NCI-H82 treated with DMSO at 0.1 percent for 48 hours (cell line): ENCODE data around the gene TMEM205.
"Not testable (repeated sequence)": the region's sequence is repeated elsewhere in the genome, so short reads cannot be mapped to it uniquely, and the experiment has no call there.

Experiments used
- DNase-seq: peaks from one replicate; lab custom pipeline; 2025; ENCODE audit not compliant: unreplicated experiment; lab: John Stamatoyannopoulos, UW

TMEM205 gene

DNA sequence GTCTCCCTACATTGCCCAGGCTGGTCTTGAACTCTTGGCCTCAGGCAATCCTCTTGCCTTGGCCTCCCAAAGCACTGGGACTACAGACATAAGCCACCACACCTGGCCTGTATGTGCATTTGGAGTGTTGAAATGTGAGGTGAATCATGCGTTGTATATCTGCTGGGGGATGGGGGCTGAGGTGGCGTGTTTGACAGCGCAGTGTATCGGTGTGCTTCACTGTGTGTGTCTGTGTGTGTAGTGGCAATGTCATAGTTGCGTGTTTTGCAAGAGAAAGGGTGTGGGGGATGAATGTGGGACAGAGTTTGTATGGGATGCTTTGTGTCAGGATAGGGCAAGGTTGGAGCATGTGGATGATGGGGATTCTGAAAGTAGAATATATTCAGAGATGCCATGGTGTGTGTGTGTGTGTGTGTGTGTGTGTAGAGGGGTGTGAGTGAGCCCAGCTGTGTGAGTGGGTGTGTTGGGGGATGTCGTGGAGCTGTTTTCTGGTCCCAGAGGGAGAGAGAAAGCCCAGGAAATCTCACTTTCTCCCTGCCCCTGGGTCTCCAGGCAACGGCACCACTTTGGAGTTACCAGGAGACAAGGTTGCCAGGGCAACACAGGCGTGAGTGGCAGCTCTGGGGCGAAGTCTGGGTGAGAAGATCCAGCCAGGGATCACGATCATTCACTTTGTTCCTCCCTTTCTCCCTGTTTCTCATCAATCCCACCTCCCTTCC, 27.3 kb upstream of the TMEM205 start:
- no peak for DNase-seq

DNA sequence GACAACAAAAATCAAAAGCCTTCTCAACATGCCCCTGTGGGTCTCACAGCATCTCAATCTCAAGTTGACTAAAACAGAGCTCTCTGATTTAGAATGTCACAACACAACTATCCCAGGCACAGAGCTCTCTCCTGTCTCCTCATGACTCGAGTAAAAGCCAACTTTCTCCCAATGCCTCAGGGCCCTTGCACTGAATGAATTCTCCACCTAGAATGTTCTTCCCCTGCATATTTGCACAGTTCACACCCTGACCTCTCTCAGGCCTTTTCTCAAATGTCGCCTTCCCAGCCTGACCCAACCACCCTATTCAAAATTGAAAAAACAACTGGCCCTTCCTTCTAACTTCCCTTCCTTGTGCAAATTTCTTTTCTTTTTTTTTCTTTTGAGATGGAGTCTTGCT, 24.7 kb upstream of the TMEM205 start:
- no peak for DNase-seq

DNA sequence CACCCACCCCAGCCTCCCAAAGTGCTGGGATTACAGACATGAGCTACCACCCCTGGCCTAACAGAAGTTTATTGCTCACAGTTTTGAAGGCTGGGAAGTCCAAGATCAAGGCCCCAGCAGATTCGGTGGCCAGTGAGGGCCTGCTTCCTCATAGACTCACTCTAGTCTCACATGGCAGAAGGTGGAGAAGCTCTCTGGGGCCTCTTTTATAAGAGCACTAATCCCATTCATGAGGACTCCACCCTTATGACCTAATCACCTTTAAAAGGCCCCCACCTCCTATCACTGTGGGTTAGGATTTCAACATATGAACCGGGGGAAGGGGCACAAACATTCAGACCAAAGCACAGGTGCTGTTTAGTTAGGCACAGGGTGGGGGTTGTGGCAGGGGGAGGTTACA, 21.5 kb upstream of the TMEM205 start:
- peak; percentile 51 for DNase-seq

DNA sequence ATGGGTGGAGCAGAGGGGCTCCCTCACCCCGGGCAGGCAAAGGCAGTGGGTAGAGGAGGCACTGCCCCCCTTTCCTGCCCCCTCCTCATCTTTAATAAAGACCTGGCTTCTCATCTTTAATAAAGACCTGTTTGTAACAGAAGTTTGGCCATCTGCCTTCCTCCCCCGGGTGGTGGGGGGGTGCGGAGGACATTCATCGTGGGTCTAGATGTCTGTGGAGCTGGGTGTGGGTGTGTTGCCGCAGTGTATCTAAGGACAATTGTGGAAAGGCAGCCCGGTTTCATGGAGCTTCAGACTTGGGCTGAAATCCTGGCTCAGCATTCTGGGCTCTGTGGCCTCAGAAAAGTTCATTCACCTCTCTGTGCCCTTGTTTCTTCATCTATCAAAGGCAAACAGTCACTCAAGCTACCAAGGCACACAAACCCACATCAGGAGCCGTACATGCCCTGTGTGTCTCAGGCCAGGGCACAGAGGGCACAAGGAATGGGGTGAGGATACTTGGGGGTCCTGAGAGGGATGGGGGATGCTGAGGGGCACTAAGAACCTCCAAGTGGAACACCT, 19.6 kb upstream of the TMEM205 start:
- DNase-seq, result no peak

DNA sequence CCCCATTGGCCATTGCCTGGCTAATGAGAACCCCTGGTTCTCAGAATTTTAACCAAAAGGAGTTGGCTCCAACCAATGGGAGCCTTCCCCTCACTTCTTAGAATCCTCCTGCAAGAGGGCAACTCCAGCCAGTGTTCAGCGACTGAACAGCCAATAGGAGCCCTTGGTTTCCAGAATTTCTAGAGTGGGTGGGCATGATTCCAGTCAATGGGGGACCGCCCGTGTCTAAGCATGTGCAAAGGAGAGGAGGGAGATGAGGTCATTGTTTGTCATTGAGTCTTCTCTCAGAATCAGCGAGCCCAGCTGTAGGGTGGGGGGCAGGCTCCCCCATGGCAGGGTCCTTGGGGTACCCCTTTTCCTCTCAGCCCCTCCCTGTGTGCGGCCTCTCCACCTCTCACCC, 18.9 kb upstream of the TMEM205 start:
- no peak for DNase-seq

DNA sequence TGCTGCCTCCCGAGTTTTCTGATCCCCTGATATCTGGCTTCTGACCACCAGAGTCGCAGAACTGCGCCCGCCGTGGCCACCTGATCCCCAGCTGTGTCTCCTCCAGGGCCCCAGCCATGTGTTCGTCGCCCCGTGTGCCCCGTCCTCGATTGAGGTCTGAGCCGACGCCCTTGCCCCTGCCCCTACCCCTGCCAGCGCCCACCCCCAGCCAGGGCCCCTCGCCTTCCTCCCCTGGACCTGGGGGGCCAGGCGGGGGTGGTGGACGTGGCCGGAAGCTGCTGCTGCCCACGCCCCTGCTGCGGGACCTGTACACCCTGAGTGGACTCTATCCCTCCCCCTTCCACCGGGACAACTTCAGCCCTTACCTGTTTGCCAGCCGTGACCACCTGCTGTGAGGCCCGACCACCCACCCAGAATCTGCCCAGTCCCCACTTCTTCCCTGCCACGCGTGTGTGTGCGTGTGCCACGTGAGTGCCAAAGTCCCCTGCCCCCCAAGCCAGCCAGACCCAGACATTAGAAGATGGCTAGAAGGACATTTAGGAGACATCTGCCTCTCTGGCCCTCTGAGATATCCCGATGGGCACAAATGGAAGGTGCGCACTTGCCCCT, 18.3 kb upstream of the TMEM205 start:
- DNase-seq, result no peak

DNA sequence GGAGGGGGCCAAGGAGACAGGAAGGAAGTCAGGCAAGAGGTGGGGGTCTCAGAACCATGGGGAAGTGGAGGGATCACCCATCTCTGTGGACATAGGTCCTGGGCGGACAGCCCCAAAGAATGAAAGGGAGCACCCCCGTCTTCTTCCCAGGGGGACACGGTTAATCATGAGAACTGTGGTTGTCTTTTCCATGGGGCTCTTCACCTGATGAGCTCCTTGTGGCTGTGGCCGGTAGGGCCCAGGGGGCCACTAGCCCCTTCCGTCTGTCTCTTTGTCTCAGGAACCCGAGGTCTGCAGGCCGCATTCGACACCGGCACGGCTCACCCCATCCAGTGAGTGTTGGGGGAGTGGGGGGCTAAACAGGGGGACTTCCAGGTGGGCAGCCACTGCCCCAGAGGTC, 17.8 kb upstream of the TMEM205 start:
- no peak for DNase-seq

DNA sequence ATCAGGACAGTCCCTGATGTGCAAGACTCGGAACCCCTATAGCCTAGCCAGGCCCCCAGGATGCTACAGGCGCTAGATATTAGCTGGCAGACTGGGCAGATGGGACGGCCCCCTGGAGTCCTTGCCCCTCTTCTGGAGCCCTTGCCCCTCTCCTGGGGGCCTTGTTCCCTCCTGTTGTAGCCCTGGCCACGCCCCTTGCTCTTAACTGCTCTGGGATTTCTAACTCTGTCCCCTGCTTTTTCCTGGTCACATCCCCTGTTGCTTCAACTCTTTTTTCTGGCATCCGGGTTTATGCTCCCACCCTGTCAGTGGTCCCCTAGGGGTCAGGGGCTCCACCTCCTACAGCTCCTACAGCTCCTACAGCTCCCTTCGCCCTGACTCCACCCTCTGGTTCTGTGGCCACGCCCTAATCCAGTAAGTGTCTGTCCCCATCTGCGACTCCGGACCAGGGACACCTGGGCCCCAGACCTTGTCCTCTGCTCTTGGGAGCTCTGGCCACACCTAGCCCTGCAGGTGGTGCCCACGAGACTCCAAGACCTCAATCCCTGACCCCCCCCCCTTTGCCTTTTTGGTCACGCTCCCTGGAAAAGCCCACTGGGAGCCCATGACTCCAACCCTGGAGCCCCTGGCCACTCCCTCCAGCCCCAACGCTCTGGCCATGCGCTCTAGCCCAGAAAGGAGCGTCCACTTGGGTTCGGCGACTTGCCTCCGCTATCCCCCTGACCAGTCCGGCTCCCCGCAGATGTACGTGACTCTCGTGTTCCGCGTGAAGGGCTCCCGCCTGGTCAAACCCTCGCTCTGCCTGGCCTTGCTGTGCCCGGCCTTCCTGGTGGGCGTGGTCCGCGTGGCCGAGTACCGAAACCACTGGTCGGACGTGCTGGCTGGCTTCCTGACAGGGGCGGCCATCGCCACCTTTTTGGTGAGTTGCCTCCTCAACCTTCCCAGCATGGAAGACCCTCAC, 16.0 kb upstream of the TMEM205 start:
- peak; percentile 24 for DNase-seq

DNA sequence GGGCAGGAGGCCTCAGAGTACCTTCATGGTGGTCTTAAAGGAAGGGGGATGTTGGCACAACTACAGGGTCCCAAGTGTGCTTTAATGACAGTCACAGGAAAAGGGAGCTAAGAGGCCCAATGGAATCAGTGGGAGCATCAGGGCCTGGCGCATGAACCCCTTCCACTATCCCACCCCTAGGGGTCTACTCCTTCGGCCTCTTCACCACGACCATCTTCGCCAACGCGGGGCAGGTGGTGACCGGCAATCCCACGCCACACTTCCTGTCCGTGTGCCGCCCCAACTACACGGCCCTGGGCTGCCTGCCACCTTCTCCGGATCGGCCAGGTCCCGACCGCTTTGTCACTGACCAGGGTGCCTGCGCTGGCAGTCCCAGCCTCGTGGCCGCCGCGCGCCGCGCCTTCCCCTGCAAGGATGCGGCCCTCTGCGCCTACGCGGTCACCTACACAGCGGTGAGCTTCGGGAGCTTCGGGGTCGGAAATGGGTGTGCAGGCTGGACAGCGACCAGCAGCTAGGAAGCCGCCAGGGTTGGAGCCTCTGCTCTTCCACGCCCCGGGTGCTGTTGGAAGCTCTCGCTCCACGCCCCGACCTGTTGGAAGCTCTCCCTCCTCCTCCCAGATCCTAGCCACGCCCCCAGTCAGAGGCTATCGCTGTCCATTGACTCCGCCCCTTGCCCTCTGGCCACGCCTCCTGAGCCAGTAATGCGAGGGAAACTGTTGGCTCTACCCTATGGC, 15.1 kb upstream of the TMEM205 start:
- no peak for DNase-seq

DNA sequence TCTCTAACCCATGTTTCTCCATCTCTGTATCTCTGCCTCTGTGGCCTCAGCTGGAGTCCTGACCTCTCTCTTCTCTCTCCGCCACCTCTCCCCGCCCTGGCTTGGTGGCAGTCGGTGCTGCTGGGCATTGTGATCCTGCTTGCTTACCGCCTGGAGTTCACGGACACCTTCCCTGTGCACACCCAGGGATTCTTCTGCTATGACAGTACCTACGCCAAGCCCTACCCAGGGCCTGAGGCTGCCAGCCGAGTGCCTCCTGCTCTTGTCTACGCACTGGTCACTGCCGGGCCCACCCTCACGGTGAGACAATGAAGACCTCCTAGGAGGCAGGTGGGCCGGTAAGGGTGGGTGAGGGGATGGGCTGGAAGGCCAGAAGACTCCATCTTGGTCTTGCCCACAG, 13.4 kb upstream of the TMEM205 start:
- DNase-seq, result no peak

DNA sequence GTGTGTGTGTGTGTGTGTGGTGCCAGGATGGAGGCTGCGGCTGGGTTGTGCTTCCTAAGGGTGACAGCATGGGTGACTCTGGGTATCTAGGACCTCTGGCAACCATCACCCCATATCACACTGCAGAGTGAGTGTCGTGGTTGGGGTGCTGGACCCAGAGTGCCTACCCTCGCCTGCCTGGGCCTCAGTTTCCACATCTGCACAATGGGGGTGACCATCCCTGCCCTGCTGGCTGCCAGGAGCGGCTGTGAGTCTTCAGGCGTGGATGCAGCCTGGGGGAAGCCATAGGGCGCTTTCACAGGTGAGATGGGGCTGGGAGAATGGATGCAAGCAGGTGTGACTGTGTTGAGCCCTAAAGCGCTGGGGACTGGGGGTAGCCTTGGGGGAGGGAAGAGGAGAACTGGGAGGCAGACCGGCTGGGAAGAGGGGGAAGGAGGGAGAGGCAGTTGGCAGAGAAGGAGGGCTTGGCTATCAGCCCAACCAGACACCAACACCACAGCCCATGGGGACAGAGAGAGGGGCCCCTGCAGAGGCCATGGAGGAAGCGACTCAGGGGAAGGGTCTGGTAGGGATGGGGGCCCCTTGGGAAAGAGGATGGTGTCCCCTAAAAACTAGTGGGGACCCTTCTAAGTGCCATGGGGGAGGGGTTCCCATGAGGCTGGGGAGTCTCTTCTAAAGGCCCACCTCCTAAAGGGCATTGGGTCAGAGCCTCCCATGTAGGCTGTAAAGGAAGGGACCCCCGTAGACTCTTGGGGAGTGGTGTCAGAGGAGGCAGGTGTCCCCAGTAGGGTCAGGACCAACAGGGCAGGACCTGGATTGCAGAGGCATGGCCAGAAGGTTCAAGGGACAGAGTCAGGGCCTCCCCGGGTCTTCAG, 10.8 kb upstream of the TMEM205 start:
- no peak for DNase-seq

DNA sequence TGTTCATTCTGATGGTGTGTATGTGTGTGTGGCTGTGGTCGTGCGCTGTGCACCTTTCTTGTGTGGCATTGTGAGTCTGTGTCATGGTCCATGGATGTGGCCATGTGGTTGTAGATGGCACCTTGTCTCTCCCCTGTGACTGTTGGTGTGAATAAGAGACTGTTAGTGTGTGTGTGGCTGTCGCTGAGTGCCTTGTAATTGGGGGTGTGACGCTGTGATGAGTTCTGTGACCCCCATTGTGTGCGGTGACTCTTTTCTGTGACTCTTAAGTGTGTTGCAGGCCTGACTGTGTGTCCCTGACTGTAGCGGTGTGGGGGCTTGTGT, 10.0 kb upstream of the TMEM205 start:
- no peak for DNase-seq

DNA sequence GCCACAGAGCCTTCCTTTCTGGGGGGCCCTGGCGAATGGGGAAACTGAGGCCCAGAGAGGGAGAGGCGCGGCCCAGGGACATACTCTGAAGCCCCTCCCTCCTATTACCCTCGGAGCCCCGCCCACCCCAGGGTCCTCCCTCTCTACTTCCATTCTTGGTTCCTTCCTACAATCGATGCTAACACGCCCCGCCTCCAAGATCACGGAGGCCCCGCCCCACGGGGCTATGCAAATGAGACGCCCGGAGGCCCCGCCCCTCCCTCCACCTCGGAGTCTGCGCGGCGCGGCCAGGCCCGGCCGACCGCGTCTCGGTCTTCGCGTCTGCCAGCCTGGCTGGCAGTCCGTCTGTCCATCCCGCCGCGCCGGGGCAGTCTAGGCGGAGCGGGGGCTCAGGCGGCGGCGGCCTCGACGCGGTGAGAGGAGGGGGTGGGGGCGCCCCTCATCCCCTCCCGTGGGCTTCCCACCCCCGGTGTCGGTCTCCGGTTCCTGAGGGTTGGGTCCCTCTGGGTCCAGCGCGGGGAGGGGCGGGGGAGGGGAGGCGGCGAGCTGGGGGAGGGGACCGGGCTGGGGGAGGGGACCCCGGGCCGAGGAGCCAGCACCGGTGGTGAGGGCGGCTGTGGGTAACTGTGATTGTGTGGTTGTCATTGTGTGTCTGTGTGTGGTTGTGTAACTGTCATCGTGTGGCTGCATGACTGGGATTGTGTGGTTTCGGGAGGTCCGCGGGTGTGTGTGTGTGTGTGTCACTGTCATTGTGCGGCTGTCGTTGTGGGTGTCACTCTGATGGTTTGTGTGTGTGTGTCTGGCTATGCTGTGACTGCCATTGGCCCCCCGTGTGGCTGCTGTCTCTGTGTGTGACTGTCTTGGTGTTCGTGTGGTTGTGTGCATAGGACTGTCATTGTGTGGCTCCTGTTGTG, 9.3 kb upstream of the TMEM205 start, which contains the start of gene PLPPR2:
TSS of gene PLPPR2 (plus strand) at position 273 of the 914 bp plus-strand sequence. CDS start 2,242 bp downstream, outside the sequence.
- peak; percentile 70 for DNase-seq

DNA sequence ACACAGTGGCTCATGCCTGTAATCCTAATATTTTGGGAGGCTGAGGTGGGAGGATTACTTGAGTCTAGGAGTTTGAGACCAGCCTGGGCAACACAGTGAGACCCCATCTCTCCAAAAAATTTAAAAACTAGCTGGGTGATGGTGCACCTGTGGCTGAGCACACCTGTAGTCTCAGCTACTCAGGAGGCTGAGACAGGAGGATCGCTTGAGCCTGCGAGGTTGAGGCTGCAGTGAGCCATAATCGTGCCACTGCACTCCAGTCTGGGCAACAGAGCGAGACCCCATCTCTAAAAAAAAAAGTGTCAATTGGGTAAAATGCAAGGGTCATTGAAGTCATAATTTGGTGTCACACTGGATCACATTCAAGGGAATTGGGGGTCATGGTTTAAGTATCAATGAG, 8.0 kb upstream of the TMEM205 start:
- DNase-seq, result not testable (repeated sequence)

DNA sequence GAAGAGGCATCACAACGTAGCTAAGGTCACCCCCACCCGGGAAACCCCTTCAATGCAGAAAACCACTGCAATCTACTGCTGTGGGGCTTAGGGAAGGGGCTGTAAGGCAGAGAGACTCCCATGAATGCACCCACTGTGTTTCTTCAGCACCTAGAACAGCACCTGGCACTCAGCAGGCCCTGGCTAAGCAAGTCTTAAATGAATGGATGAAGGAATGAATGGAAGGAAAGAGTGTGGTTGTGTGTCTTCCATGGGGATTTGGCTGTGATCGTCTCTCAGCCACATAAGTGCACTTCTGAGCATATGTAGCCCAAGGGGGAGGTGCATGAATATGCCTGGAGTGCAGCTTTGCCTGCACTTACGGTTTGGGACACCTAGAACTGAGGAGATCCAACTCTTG, 3.1 kb upstream of the TMEM205 start:
- no peak for DNase-seq

DNA sequence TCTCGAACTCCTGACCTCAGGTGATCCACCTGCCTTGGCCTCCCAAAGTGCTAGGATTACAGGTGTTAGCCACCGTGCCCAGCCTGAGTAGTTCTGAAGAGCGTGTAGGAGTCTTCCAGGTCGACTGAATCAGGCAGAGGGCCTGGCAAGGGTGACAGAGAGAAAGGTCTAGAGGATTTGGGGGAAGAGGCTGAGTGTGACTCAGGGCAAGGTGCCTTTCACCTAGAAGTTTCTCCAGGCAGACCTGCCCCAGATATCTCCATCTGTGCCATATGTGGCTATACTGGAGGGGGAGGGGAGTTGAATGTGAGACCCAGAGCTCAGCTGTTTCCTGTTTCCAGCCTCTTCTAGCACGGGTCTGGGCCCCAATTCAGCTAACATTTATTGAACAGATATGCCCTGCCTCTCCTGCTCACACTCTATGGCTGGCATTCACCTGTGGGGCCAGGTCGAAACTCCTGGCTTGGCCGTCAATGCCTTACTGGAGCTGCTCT, 1.5 kb upstream of the TMEM205 start:
- no peak for DNase-seq

DNA sequence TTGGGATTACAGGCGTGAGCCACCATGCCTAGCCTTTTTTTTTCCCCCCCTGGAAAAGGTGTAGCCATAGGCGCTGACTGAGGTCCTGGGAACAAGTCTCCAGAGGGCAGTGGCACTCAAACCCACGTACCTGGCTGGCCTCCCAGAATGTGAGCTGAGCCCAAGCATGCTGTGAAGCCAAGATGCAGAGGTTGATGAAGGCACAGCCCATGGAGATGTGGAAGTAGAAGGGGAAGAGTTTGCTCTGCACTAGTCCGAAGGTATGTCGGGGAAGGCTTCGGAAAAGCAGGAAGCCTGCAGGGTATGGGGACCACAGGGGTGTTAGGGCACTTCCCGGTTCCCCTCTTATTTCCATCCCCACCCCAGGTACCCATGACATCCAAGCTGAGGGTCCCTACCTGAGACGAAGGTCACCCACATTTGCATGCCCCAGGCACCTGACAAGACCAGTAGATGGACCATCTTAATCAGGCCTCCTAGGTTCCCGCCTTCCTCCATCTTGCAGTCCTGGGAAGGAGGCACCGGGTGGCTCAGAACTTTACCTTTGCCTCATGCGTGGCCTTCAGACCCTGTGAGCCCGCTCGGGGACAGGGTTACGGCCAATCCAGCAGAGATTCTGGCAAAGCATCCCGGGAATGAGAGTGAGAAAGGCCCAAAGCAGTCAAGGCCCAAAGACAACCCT, 805 bp downstream of the TMEM205 start:
- DNase-seq, result no peak

DNA sequence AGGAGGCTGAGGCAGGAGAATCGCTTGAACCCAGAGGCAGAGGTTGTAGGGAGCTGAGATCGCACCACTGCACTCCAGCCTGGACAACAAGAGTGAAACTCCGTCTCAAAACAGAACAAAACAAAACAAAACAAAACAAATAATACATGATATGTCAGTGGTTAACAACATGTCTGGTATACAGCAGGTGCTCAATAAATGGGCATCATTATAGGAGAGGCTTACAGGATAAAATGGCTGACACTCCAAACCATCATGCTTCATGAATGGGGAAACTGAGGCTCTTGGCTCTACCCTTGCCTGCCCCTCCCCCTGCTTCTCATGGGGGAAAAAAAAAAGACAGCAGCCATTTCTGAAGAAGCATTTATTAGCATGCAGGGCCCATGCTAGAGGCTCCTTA, 3.6 kb downstream of the TMEM205 start:
- no peak for DNase-seq
